ENCODE data around the gene AFAP1L1. TPM values are rescaled to one million over a fixed set of nuclear protein-coding genes. Genes with fewer than 3 reads are reported as not detected.

The AFAP1L1 gene
- total RNA-seq, 2 donors from 2014 or later = 0.58 to 0.79 TPM

DNA sequence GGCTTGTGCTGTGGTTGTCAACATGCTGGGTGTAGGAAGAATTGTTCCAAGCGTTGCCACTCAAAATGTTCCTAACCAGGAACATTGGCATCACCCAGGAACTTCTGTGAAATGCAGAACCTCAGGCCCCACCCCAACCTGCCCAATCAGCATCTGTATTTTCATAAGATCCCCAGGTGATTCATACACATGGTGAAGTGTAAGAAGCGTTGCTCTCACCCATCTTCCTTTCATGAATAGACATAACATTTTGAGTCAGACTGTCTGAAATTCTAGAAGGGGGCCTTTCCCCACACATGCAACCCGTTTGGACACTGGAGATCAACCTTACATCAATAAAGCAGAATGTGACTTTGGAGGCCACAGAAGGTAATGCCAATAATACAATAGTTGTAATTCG is 9.3 kb upstream of the AFAP1L1 start:
- Mint-ChIP-seq H3K9me3 (no peaks in the 10 kb centered on the region), H3K36me3 (ENCODE audit: low read depth) (no peaks in the 10 kb centered on the region), H3K4me1 (no peaks in the 10 kb centered on the region), H3K27me3 (ENCODE audit: insufficient read depth) (peaks cover 61% of the 10 kb centered on the region), H3K4me3 (no peak overlapping the region), H3K27ac (no peak overlapping the region)
- TF ChIP-seq, protein P1, sequence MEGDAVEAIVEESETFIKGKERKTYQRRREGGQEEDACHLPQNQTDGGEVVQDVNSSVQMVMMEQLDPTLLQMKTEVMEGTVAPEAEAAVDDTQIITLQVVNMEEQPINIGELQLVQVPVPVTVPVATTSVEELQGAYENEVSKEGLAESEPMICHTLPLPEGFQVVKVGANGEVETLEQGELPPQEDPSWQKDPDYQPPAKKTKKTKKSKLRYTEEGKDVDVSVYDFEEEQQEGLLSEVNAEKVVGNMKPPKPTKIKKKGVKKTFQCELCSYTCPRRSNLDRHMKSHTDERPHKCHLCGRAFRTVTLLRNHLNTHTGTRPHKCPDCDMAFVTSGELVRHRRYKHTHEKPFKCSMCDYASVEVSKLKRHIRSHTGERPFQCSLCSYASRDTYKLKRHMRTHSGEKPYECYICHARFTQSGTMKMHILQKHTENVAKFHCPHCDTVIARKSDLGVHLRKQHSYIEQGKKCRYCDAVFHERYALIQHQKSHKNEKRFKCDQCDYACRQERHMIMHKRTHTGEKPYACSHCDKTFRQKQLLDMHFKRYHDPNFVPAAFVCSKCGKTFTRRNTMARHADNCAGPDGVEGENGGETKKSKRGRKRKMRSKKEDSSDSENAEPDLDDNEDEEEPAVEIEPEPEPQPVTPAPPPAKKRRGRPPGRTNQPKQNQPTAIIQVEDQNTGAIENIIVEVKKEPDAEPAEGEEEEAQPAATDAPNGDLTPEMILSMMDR (conservative IDR thresholded peaks at IDR 0.05) = no peak
- H3K9me3 ChIP-seq (ENCODE audit: control insufficient read depth, low read length) = no peaks in the 10 kb centered on the region
- H3K27ac ChIP-seq (ENCODE audit: low read depth, low read length) = no peak overlapping the region
- DNase-seq = no peak
- no peaks in the 10 kb centered on the region for H3K4me1 ChIP-seq (ENCODE audit: control insufficient read depth, insufficient read depth, low read length)
- no peak overlapping the region for H3K4me3 ChIP-seq (ENCODE audit: low read length)
- H3K27me3 ChIP-seq (ENCODE audit: control insufficient read depth, insufficient read depth, low read length, poor library complexity, severe bottlenecking) = peaks cover 54% of the 10 kb centered on the region
- H3K9ac ChIP-seq (ENCODE audit: extremely low read depth, low read length, poor library complexity, severe bottlenecking) = no peak overlapping the region
- WGBS, 2 experiments (ENCODE audit: insufficient coverage in 1 of 2, insufficient read length in 1 of 2) = 76 to 88% methylated on average over 1 to 4 of the region's 4 CpGs
- no peaks in the 10 kb centered on the region for H3K36me3 ChIP-seq (ENCODE audit: control insufficient read depth, insufficient read depth, low read length)

DNA sequence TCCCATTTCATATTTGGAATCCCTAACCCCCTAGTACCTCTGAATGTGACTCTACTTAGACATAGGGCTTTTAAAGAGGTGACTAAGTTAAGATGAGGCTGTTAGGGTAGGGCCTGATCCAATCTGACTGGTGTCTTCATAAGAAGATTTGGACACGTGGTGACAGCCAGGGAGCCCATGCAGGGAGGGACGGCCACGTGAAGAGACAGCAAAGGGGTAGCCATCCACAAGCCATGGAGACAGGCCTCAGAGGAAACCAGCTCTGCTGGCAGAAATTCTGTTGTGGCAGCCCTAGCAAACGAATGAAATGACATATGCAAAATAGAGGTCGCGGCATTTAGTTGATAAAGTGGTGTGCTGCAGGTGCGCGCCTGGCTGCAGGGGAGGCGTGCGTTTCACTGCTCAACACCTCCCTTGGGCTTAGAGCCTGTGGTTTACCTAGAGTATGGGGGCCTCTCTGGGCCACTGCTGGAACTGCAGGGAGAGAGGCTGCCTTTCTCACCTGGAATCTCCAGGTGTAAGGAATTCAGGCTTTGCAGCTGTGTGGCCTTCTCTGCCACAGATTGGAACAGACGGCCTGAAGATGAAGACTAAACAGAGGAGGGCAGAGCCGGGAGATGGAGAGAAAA is 7.1 kb upstream of the AFAP1L1 start:
- Mint-ChIP-seq H3K4me1 (peaks cover 10% of the 10 kb centered on the region), H3K9me3 (no peaks in the 10 kb centered on the region), H3K27me3 (ENCODE audit: insufficient read depth) (peaks cover 53% of the 10 kb centered on the region), H3K27ac (no peak overlapping the region), H3K4me3 (no peak overlapping the region), H3K36me3 (ENCODE audit: low read depth) (no peaks in the 10 kb centered on the region)
- WGBS, 2 experiments (ENCODE audit: insufficient coverage in 1 of 2, insufficient read length in 1 of 2) = 18 to 28% methylated on average over 10 to 12 of the region's 12 CpGs
- TF ChIP-seq, protein P1 (conservative IDR thresholded peaks at IDR 0.05) = peak; percentile 92
- H3K27ac ChIP-seq (ENCODE audit: low read depth, low read length) = no peak overlapping the region
- H3K9me3 ChIP-seq (ENCODE audit: control insufficient read depth, low read length) = no peaks in the 10 kb centered on the region
- H3K9ac ChIP-seq (ENCODE audit: extremely low read depth, low read length, poor library complexity, severe bottlenecking) = no peak overlapping the region
- H3K4me1 ChIP-seq (ENCODE audit: control insufficient read depth, insufficient read depth, low read length) = peaks cover 5% of the 10 kb centered on the region
- no peak overlapping the region for H3K4me3 ChIP-seq (ENCODE audit: low read length)
- H3K27me3 ChIP-seq (ENCODE audit: control insufficient read depth, insufficient read depth, low read length, poor library complexity, severe bottlenecking) = peaks cover 45% of the 10 kb centered on the region
- H3K36me3 ChIP-seq (ENCODE audit: control insufficient read depth, insufficient read depth, low read length) = no peaks in the 10 kb centered on the region
- peak; percentile 95 for DNase-seq

GRCh38 chr5:149265068-149265465 is 6.6 kb upstream of the AFAP1L1 start:
- Mint-ChIP-seq H3K27ac (no peak overlapping the region), H3K27me3 (ENCODE audit: insufficient read depth) (peaks cover 52% of the 10 kb centered on the region), H3K9me3 (no peaks in the 10 kb centered on the region), H3K4me1 (peaks cover 10% of the 10 kb centered on the region), H3K4me3 (no peak overlapping the region), H3K36me3 (ENCODE audit: low read depth) (no peaks in the 10 kb centered on the region)
- Histone ChIP-seq H3K4me3 (ENCODE audit: low read length) (no peak overlapping the region), H3K27me3 (ENCODE audit: control insufficient read depth, insufficient read depth, low read length, poor library complexity, severe bottlenecking) (peaks cover 46% of the 10 kb centered on the region), H3K4me1 (ENCODE audit: control insufficient read depth, insufficient read depth, low read length) (peaks cover 5% of the 10 kb centered on the region), H3K9ac (ENCODE audit: extremely low read depth, low read length, poor library complexity, severe bottlenecking) (no peak overlapping the region), H3K36me3 (ENCODE audit: control insufficient read depth, insufficient read depth, low read length) (no peaks in the 10 kb centered on the region), H3K9me3 (ENCODE audit: control insufficient read depth, low read length) (no peaks in the 10 kb centered on the region), H3K27ac (ENCODE audit: low read depth, low read length) (no peak overlapping the region)
- 88 to 98% methylated on average over 6 to 7 of the region's 7 CpGs for WGBS, 2 experiments (ENCODE audit: insufficient coverage in 1 of 2, insufficient read length in 1 of 2)
- no peak for DNase-seq
- TF ChIP-seq, protein P1 (conservative IDR thresholded peaks at IDR 0.05) = no peak

Data from endodermal cell (in vitro differentiated cells).